GM12891 (cell line): Measurements from ENCODE around the gene ZNF212.
"Not testable (repeated sequence)": the region's sequence is repeated elsewhere in the genome, so short reads cannot be mapped to it uniquely, and the experiment has no call there.

ENCODE experiments used
- PAX5 ChIP-seq: IDR thresholded peaks from 2 replicates; pipeline ENCODE4 v1.6.1; 2011; ENCODE audit warnings: low read length, moderate library complexity, mild to moderate bottlenecking; ENCODE audit not compliant: insufficient read depth, severe bottlenecking
- POLR2A ChIP-seq: IDR thresholded peaks from 2 replicates; pipeline ENCODE4 v1.6.1; 2011; ENCODE audit warnings: low read depth, low read length, control low read depth
- POLR2AphosphoS5 ChIP-seq: IDR thresholded peaks from 2 replicates; pipeline ENCODE4 v1.6.1; 2011; ENCODE audit warnings: low read depth, low read length, control low read depth

GRCh38 chr7:149274424-149274823, 35.0 kb downstream of the ZNF212 start:
- not testable (repeated sequence) for TF ChIP-seq PAX5, POLR2A, POLR2AphosphoS5
